GM06990 (cell line): ENCODE results near the gene DCBLD1.

Experiments used
- DNase-seq: peaks from one replicate; pipeline ENCODE4 v3.0.0-alpha.2; 2011; ENCODE audit not compliant: insufficient read length; ENCODE audit errors: extremely low read depth
- H3K27me3 ChIP-seq: replicated peaks from 2 replicates; pipeline ENCODE4 v1.6.0; 2011; ENCODE audit warnings: low read length; ENCODE audit not compliant: control insufficient read depth, insufficient read depth
- H3K36me3 ChIP-seq: 2 replicates; pipeline ENCODE4 v1.5.1; 2011; ENCODE audit warnings: low read length; ENCODE audit not compliant: control insufficient read depth, insufficient read depth
- H3K4me3 ChIP-seq: replicated peaks from 2 replicates; pipeline ENCODE4 v1.5.1; 2011; ENCODE audit warnings: low read depth, mild to moderate bottlenecking, control low read depth, low read length
- CTCF ChIP-seq: IDR thresholded peaks from 2 replicates; pipeline ENCODE4 v1.5.1; 2011; ENCODE audit warnings: low read length, control low read depth, mild to moderate bottlenecking, inconsistent platforms; ENCODE audit not compliant: insufficient read depth, poor library complexity, severe bottlenecking

DCBLD1 gene

GRCh38 chr6:117508450-117508971, 26.0 kb downstream of the DCBLD1 start:
- Histone ChIP-seq H3K4me3 (no peak overlapping the region), H3K27me3 (no peaks in the 10 kb centered on the region), H3K36me3 (peaks cover 2% of the 10 kb centered on the region)
- TF ChIP-seq CTCF = no peak
- DNase-seq = no peak

GRCh38 chr6:117509021-117509420, 26.5 kb downstream of the DCBLD1 start:
- H3K36me3 ChIP-seq = peaks cover 2% of the 10 kb centered on the region
- TF ChIP-seq CTCF = no peak
- DNase-seq = no peak

GRCh38 chr6:117512056-117512828, 29.8 kb downstream of the DCBLD1 start:
- no peak for DNase-seq

More at GRCh38 chr6:117509021-117509420, 26.5 kb downstream of the DCBLD1 start:
- no peaks in the 10 kb centered on the region for H3K27me3 ChIP-seq
- H3K4me3 ChIP-seq = no peak overlapping the region

GRCh38 chr6:117512987-117513573, 30.6 kb downstream of the DCBLD1 start:
- DNase-seq = no peak
- H3K36me3 ChIP-seq = no peaks in the 10 kb centered on the region
- no peaks in the 10 kb centered on the region for H3K27me3 ChIP-seq
- TF ChIP-seq CTCF = no peak
- no peak overlapping the region for H3K4me3 ChIP-seq

More at GRCh38 chr6:117512056-117512828, 29.8 kb downstream of the DCBLD1 start:
- no peaks in the 10 kb centered on the region for H3K27me3 ChIP-seq
- TF ChIP-seq CTCF = no peak
- no peak overlapping the region for H3K4me3 ChIP-seq
- H3K36me3 ChIP-seq = no peaks in the 10 kb centered on the region

GRCh38 chr6:117513778-117514365, 31.4 kb downstream of the DCBLD1 start:
- no peak for DNase-seq
- Histone ChIP-seq H3K4me3 (no peak overlapping the region), H3K36me3 (no peaks in the 10 kb centered on the region), H3K27me3 (no peaks in the 10 kb centered on the region)
- TF ChIP-seq CTCF = no peak
